ENCODE measurements around the gene COX7A2L.
"Not testable (repeated sequence)": the region's sequence is repeated elsewhere in the genome, so short reads cannot be mapped to it uniquely, and the experiment has no call there.

The COX7A2L gene

DNA sequence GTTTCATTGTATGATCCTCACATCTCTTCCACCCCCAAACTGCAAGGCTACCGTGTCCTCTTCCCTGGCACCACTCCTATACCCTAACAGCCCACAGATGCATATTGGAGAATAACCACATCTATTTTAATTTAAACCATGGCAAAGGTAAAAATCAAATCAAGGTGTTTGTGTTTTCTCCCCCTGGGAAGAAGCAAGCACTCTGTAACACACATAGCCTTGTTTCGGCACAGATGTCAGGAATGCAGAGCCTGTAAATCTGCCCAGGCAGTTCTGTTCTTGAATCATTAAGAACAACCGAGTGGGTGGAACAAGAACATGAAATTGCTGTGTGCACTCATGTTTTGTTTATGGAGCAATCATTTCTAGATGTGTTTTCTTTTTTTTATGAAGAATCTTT lies 6.8 kb upstream of the COX7A2L start:
- no peak for DNase-seq (ENCODE audit: low read depth, low spot score)

DNA sequence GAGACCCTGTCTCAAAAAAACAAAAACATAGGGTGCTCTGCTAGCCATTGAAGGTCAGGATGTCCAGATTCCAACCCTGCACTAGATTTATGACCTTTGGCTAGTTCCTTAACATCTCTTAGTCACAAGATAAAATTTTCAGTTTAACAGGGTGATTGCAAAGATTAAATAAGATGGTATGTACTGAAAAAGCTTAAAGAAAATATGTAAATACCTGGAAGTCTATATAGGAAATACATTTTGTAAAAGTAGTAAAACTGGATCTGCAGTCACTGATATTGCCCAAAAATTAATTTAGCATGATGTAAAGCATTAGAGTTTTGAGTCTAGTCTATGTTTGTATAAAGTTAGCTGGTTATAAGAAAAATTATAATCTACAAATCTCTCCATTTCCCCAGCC lies 5.4 kb upstream of the COX7A2L start:
- no peak for DNase-seq (ENCODE audit: low read depth, low spot score)

DNA sequence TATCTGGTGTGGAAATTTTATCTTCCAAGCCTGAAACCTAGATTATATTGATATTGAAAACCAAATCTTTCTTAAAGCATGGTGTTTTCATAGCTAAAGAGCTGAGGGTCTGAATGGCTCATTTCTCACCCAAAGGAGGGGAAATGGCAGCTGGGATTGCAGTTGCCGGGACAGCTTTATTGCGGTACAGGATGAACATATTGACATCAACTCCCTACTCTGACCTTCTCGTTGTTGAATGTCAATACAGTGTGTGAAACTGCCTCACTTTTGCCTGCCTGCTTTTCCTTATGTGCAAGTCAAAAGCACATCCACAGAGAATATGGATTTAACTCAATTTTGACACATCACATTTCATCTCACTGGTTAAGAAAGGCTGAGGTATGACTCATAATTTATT lies 3.6 kb upstream of the COX7A2L start:
- no peak for DNase-seq (ENCODE audit: low read depth, low spot score)

- DNase-seq (ENCODE audit: low read depth, low spot score): no peak
These were observed 2.4 kb upstream of the COX7A2L start for GRCh38 chr2:42363413-42363812.

GRCh38 chr2:42361728-42362283 lies 789 bp upstream of the COX7A2L start:
- DNase-seq (ENCODE audit: low read depth, low spot score): no peak

DNA sequence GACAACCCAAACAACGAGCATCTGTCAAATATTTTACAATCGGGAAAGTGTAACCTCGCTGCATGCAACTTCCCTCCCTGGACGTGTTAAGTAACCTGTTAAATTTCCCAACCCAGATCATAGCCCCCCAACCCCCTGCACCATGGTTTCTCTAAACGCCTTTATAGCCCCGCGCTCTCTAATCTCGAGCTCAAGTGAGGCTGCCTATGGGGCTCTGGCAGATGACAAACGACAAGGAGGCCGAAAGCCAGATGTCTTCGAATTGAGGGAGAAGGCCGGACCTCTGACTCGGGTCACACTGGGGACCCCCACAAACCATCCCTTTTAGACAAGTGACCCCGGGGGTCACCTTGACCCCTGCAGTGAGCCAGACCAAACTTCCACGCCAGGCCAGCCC lies 526 bp downstream of the COX7A2L start:
- no peak for DNase-seq (ENCODE audit: low read depth, low spot score)

GRCh38 chr2:42359965-42360483 lies 993 bp downstream of the COX7A2L start:
- DNase-seq (ENCODE audit: low read depth, low spot score): peak; percentile 42

- DNase-seq (ENCODE audit: low read depth, low spot score): no peak
These were observed 1.6 kb downstream of the COX7A2L start for GRCh38 chr2:42359304-42359964.

- DNase-seq (ENCODE audit: low read depth, low spot score): no peak
These were observed 7.1 kb downstream of the COX7A2L start for GRCh38 chr2:42353792-42354429.

DNA sequence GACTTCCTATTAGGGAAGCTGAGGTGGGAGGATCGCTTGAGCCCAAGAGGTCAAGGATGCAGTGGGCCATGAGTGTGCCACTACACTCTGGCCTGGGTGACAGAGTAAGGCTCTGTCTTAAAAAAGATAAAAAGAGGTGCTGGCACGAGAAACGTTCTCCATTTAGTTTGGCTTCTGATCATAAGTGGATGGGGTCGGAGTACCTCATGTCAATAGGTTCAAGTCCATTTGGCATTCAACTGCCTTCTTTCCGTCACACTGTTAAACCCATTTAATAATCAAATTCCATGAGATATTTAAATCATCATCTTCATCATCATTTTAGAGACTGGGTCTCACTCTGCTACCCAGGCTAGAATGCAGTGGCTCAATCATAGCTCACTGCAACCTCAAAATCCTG lies 9.2 kb downstream of the COX7A2L start:
- DNase-seq (ENCODE audit: low read depth, low spot score): no peak

- DNase-seq (ENCODE audit: low read depth, low spot score): no peak
These were observed 10.5 kb downstream of the COX7A2L start for GRCh38 chr2:42350434-42351063.

DNA sequence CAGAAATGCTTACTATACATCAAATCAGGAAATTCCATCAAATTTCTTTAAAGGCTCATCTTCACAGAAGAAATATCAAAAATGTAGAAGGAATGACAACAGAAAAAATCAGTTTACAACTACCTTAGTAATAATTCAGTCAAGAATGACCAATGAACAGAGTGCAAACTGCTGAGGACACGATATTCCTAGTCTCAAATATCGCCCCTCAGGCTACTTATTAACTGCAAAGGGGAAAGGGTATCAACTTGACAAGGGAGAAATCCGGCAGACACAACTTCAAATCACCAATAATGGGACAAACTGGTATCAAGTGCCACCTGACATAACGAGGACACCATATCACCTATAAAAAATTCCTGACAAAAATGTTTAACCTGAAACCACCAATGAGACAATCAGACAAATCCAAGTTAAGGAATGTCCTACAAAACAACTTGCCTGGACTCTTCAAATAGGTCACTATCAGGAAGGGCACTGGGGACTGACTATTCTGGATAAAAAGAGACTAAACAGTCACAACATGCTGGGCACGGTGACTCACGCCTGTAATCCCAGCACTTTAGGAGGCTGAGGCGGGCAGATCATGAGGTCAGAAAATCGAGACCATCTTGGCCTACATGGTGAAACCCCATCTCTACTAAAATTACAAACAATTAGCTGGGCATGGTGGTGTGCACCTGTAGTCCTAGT lies 12.8 kb downstream of the COX7A2L start:
- no peak for DNase-seq (ENCODE audit: low read depth, low spot score)

DNA sequence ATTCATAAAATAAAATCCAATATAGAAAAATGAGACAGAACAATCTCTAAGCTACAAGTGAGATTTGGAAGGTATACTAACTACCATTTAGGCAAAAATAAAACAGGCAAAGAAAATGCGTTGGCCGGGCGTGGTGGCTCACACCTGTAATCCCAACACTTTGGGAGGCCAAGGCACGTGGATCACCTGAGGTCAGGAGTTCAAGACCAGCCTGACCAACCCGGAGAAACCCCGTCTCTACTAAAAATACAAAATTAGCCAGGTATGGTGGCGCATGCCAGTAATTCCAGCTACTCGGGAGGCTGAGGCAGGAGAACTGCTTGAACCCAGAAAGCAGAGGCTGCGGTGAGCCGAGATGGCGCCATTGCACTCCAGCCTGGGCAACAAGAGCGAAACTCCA lies 13.5 kb downstream of the COX7A2L start:
- DNase-seq (ENCODE audit: low read depth, low spot score): not testable (repeated sequence)

- DNase-seq (ENCODE audit: low read depth, low spot score): not testable (repeated sequence)
These were observed 14.2 kb downstream of the COX7A2L start for GRCh38 chr2:42346856-42347255.

DNA sequence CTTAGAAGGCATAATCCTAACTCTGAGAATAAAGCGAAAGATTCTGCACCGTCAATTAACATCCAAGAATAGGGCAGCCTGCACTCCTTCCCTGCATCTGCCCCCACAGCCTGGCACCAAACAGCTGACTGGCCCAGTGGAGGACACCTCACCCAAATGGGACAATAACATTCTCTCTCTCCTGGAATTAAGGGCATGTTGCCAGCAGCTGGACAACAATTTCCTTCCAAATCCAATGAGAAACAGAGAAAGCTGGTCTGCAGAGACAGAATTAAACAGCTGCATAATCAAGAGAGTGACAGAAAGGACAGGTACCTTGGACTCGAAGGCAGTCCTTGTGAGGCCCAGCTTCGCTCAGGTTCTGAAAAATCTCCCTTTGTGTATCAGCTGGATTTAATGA lies 15.0 kb downstream of the COX7A2L start:
- DNase-seq (ENCODE audit: low read depth, low spot score): no peak

DNA sequence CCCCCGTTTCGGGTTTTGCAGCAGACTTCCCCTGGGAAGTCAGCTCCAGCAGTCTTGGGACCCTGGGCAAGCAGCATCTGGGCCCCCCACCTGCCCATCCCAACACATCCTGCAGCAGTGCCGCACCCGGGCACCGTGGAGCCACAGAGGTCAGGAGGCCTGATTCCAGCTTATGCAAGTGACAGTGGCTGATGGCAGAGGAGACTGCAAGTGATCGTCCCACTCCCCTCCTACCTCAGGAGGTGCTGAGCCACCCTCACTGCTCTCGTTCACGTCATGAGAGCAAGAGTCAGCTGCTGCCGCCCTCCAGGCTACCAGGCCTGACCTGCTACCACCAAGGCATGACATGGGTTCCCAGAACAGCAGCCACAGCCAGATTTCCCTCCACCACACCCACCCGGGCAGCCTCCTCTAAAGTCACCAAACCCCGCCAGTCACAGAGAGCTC lies 18.2 kb downstream of the COX7A2L start:
- DNase-seq (ENCODE audit: low read depth, low spot score): no peak

DNA sequence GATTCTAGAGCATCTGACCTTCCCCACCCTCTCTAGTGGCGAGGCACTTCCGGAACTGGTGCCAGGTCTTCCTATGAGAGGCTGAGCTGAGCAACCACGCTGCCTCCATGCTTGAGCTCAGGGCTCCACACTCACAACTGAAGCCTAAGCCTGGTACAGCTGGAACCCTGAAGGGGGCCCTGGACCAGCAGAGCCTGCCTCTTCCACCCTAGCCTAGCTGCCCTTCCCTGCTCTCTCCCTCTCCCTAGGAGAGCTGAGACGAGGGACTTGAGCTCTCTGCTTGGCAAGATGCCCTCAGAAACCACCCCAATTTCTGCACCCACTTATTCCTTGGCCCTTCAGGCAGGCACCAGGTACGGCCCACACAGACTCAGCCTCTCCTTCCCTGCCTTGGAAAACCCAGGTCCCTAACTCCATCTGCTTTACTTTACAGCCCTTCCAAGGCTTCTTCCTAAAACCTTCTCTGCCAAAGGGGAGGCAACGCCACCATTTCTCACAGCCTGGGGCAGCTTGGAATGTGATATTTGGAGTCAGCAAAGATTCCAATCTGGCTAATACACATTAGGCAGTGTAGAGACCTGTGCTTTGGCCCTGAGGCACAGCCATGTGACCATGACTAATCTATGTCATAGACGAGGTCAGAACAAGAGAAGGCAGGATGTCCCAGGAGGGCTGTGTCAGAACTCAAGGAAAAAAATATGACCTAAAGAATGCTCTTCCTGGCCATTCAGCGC lies 18.8 kb downstream of the COX7A2L start:
- DNase-seq (ENCODE audit: low read depth, low spot score): peak; percentile 89

- DNase-seq (ENCODE audit: low read depth, low spot score): no peak
These were observed 19.9 kb downstream of the COX7A2L start for GRCh38 chr2:42340938-42341636.

DNA sequence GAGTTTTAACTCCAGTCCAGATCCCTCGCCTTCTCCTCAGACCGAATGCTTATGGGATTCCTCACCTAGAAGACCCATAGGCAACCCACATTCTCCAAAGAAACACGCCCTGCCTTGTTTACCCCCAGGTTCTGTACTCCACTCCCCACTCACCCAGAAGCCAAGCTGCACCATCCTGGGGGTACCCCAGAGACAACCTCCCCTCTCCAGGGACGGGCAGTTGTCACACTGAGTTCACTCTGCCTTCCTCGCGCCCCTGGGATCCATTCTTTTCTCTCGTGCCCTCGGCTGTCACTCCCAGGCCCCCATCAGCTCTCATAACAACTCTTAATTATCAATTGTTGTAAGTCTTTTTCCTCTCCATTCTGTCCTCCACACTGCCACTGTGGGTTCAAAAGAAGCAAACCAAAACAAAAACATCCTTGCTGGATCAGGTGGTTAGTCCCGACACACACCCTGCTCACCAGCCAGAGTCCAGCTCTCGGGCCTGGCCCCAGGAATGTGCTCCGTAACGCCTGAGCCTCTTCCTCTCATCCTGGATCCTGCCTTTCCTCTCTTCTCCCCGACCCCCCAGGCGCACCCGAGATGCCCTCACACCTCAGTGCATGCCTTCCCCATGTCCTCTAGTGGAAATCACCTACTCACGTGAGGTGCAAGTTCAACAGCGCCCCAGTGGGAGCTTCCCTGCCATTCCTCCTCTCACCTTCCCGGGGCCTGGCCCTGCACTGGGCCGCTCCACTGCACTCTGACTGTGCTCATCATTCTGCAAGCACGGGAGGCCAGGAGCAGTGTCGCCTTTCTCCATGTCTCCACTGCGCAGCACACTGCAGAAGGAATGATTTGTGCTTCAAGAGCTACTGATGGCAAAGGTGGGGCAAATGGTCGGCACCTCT lies 20.7 kb downstream of the COX7A2L start:
- no peak for DNase-seq (ENCODE audit: low read depth, low spot score)
